Measurements from ENCODE around the gene TRAF3IP1.

TRAF3IP1 gene

DNA sequence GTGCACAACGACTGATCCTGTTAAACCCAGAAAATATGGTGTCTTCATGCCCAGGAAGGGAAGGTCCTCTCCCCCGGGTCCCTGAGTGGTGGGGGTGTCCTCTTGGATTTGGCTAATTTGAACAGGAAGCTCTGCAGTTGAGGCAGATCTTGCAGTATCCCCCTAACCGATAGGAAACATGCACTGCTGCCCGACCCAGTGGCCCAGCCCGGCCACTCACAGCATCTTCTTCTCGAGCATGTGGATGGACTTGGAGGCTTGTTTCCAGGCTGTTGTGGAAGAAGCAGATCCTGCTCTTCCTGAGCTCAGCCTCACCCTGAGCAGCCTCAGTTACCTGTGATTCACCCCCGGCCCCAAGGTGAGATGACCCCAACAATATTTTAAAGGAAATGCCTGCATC is 60.0 kb downstream of the TRAF3IP1 start:
- no peak overlapping the region for H3K4me3 ChIP-seq (ENCODE audit: low read depth, low read length)
- DNase-seq (ENCODE audit: low read depth, low spot score): no peak
- TF ChIP-seq, protein P1, sequence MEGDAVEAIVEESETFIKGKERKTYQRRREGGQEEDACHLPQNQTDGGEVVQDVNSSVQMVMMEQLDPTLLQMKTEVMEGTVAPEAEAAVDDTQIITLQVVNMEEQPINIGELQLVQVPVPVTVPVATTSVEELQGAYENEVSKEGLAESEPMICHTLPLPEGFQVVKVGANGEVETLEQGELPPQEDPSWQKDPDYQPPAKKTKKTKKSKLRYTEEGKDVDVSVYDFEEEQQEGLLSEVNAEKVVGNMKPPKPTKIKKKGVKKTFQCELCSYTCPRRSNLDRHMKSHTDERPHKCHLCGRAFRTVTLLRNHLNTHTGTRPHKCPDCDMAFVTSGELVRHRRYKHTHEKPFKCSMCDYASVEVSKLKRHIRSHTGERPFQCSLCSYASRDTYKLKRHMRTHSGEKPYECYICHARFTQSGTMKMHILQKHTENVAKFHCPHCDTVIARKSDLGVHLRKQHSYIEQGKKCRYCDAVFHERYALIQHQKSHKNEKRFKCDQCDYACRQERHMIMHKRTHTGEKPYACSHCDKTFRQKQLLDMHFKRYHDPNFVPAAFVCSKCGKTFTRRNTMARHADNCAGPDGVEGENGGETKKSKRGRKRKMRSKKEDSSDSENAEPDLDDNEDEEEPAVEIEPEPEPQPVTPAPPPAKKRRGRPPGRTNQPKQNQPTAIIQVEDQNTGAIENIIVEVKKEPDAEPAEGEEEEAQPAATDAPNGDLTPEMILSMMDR (IDR thresholded peaks at IDR 0.05; ENCODE audit: low read depth, low read length): no peak
- in situ Hi-C loops (cut with HindIII; ENCODE audit: low sequenced_read_pairs): no loop called here

DNA sequence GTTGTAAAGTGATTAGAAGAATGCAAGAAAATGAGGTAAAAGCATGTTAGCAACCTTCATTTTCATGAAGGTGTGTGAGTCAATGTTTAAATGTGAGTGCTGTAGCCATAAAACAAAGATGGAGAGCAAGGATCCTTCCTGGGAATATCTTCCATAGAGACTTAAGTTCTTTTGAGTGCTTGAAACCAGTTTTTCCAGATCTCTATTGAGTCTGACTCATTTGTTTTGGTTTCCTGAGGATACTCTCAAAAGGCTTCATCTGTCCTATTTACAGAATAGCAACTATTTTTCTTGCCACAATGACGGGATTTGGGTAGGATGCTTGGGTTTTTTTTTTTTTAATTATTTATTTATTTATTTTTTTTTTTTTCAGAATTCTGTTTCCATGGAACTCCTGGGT is 60.5 kb downstream of the TRAF3IP1 start:
- in situ Hi-C loops (cut with HindIII; ENCODE audit: low sequenced_read_pairs): no loop called here
- DNase-seq (ENCODE audit: low read depth, low spot score): peak; percentile 54
- TF ChIP-seq, protein P1 (IDR thresholded peaks at IDR 0.05; ENCODE audit: low read depth, low read length): no peak

DNA sequence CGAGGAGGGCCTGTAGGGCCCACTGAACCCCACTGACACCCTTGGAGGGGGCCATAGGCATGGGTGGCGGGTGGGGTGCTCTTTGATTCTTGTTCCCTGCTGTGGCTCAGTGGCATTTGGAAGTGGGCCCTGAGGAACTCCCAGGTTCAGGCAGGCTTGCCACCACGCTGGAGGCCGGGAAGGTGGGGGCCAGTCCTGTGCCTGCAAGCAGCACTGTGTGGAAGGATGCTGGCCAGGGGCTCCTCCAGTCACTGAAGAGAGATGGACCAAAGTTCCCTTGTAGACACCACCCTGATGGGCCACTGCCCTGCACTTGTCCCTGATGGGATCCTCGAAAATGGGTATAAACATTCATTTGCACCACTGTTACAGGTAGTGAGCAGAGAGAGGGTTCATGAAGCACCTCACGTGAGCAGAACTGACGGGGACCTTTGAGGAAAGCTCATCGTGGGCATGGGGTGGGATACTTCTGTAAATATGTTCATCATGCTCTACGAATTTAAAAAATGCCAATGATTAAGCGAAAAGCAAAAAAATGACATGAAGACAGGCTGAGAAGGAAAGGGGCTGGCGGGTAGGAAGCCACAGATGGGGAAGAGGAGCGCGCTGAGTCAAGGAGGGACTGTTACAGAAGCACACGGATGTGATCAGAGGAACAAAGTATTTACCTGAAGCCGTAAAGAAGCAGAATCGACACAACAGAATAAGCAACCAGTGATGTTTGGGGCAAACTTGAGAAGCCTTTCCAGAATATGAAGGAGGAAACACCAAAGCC is 61.2 kb downstream of the TRAF3IP1 start:
- no peak overlapping the region for H3K4me3 ChIP-seq (ENCODE audit: low read depth, low read length)
- in situ Hi-C loops (cut with HindIII; ENCODE audit: low sequenced_read_pairs): no loop called here
- TF ChIP-seq, protein P1 (IDR thresholded peaks at IDR 0.05; ENCODE audit: low read depth, low read length): no peak
- DNase-seq (ENCODE audit: low read depth, low spot score): no peak

More for the DNA sequence above, 60.5 kb downstream of the TRAF3IP1 start:
- H3K4me3 ChIP-seq (ENCODE audit: low read depth, low read length): no peak overlapping the region

DNA sequence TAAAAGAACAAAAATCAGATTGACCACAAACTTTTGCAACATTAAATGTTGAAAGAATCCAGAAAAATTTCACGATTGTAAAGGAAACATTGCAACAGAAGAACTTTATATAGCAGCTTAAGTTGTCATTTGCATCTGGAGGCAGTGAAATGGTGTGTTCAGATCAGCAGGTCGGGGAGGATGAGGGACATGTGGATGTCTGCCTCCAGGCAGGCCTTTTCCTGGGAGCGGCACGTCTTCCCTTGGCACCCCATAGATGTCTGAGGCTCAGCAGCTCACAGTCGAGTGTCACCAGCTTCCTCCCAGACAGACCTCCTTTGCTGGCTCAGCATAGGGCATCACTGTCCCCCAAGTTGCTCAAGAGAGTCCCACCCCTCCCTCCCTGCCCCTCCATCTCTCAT is 62.1 kb downstream of the TRAF3IP1 start:
- in situ Hi-C loops (cut with HindIII; ENCODE audit: low sequenced_read_pairs): no loop called here
- TF ChIP-seq, protein P1 (IDR thresholded peaks at IDR 0.05; ENCODE audit: low read depth, low read length): no peak
- H3K4me3 ChIP-seq (ENCODE audit: low read depth, low read length): no peak overlapping the region
- no peak for DNase-seq (ENCODE audit: low read depth, low spot score)

DNA sequence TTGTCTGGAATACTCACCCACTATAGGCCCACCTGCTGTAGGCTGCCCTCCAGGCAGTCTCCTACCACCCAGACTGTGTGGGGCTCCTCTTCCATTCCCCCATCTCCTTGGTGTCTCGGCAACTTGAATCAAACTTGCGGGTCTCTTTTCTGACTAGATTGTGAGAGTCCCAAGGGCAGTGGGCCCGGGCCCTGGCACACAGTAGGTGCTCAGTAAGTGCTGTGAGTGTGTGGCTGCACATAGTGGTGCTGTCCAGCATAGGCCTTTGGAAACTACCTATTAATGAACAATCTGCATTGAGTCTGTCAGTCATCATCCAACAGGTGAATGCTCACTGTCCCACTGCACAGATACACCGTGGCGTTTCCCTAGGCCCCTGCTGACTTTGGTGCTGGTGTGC is 62.8 kb downstream of the TRAF3IP1 start:
- H3K4me3 ChIP-seq (ENCODE audit: low read depth, low read length): no peak overlapping the region
- TF ChIP-seq, protein P1 (IDR thresholded peaks at IDR 0.05; ENCODE audit: low read depth, low read length): no peak
- in situ Hi-C loops (cut with HindIII; ENCODE audit: low sequenced_read_pairs): no loop called here

DNA sequence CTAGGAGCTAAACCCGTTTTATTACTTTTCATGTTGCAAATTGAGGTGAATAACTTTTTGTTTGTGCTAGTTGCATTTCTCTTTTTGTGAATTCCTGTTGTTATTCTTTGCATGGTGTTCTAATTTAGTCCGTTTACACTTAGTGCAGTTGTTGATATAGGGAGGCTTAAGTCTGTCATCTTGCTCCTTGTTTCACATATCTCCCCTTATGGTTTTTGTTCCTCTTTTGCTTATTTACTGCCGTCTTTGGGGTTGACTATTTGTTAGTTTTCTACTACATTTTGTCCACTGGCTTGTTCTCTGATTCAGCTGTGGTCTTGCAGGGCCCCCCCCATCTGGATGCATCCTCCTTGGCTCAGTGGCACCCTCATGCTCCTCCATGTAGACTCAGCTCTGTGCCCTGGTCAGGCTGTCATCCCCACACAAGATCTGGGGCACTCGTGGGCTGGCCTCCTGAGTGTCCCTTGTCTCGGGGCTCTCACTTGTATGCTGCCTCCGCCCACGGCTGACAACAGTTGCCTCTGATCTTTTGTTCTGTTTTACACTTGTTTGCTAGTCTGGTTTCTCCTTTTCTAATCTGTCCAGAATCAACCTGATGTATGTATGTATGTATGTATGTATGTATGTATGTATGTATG is 63.5 kb downstream of the TRAF3IP1 start:
- H3K4me3 ChIP-seq (ENCODE audit: low read depth, low read length): no peak overlapping the region
- no peak for DNase-seq (ENCODE audit: low read depth, low spot score)
- in situ Hi-C loops (cut with HindIII; ENCODE audit: low sequenced_read_pairs): no loop called here
- TF ChIP-seq, protein P1 (IDR thresholded peaks at IDR 0.05; ENCODE audit: low read depth, low read length): no peak

More for the DNA sequence above, 62.8 kb downstream of the TRAF3IP1 start:
- no peak for DNase-seq (ENCODE audit: low read depth, low spot score)
